ENCODE data around the gene ABLIM3.

ABLIM3 gene

GRCh38 chr5:149143470-149143869, 2.2 kb downstream of the ABLIM3 start:
- no peak for TF ChIP-seq CTCF (IDR thresholded peaks at IDR 0.05)

- no peak for TF ChIP-seq CTCF (IDR thresholded peaks at IDR 0.05)
Measured at GRCh38 chr5:149144637-149145036, 3.3 kb downstream of the ABLIM3 start.

GRCh38 chr5:149145138-149145537, 3.8 kb downstream of the ABLIM3 start:
- TF ChIP-seq CTCF (IDR thresholded peaks at IDR 0.05): no peak

GRCh38 chr5:149147676-149148075, 6.4 kb downstream of the ABLIM3 start:
- no peak for TF ChIP-seq CTCF (IDR thresholded peaks at IDR 0.05)

GRCh38 chr5:149149942-149150341, 8.6 kb downstream of the ABLIM3 start:
- no peak for TF ChIP-seq CTCF (IDR thresholded peaks at IDR 0.05)

- TF ChIP-seq CTCF (IDR thresholded peaks at IDR 0.05): no peak
Measured at GRCh38 chr5:149150457-149150856, 9.2 kb downstream of the ABLIM3 start.

GRCh38 chr5:149151717-149152116, 10.4 kb downstream of the ABLIM3 start:
- peak; percentile 40; the same call in 1 of the 2 replicates for TF ChIP-seq CTCF (IDR thresholded peaks at IDR 0.05)

GRCh38 chr5:149152317-149152746, 11.0 kb downstream of the ABLIM3 start:
- TF ChIP-seq CTCF (IDR thresholded peaks at IDR 0.05): no peak

All from LNCAP (cell line).